Vagina (tissue), 2 donors: ENCODE data around the gene ARL17B. TPM values are rescaled to one million over a fixed set of nuclear protein-coding genes. Genes with fewer than 3 reads are reported as not detected.
"Not testable (repeated sequence)": the region's sequence is repeated elsewhere in the genome, so short reads cannot be mapped to it uniquely, and the experiment has no call there.

Source experiments
- DNase-seq, 2 donors: peaks; one replicate each; pipeline ENCODE4 v3.0.0-alpha.2; 2017; ENCODE audit errors: extremely low spot score in 2 of 2
- H3K27ac ChIP-seq: fragments of 200-600 bp; sonication (generic); one replicate; pipeline ENCODE4 v1.5.1; 2019
- H3K27me3 ChIP-seq: fragments of 200-600 bp; sonication (generic); one replicate; pipeline ENCODE4 v1.5.1; 2019
- H3K36me3 ChIP-seq, 2 donors: fragments of 200-600 bp; sonication (generic); one replicate each; pipeline ENCODE4 v1.5.1; 2017 to 2019
- H3K4me1 ChIP-seq: fragments of 200-600 bp; sonication (generic); one replicate; pipeline ENCODE4 v1.5.1; 2019
- H3K4me3 ChIP-seq, 2 donors: fragments of 200-600 bp; sonication (generic); 1 replicate in 1 of 2; 2 replicates in 1 of 2; pipeline ENCODE4 v1.5.1; 2016 to 2019
- H3K9me3 ChIP-seq: fragments of 200-600 bp; sonication (generic); one replicate; pipeline ENCODE4 v1.5.1; 2019
- POLR2A ChIP-seq, 2 donors: fragments of 450-650 bp; IDR thresholded peaks; one replicate each; pipeline ENCODE4 v1.6.1; 2017; ENCODE audit warnings: antibody characterized with exemption in 2 of 2, mild to moderate bottlenecking in 2 of 2, moderate library complexity in 2 of 2
- POLR2AphosphoS5 ChIP-seq, 2 donors: sonication (generic); formaldehyde crosslinking; IDR thresholded peaks; one replicate each; pipeline ENCODE4 v1.9.0; 2017; ENCODE audit warnings: antibody characterized with exemption in 2 of 2, mild to moderate bottlenecking in 2 of 2, low read depth in 1 of 2; ENCODE audit not compliant: insufficient read depth in 1 of 2
- intact Hi-C: fragments of 100-400 bp; cut with DNase I; formaldehyde crosslinking; loops from one replicate; pipeline ENCODE4 v1.15.1; 2023
- total RNA-seq: library from RNA; depleted of rRNA; stranded (reverse); fragments of >200 nt; gene quantifications from one replicate; pipeline ENCODE4 v1.2.3, GENCODE V29; 2016
- TF ChIP-seq, protein P1 (sequence below), 3 experiments: fragments of 450-650 bp in 2 of 3; fragments of 200-600 bp in 1 of 3; sonication (generic) in 1 of 3; IDR thresholded peaks; one replicate each; pipeline ENCODE4 v1.5.1; 2017 to 2019; ENCODE audit warnings: antibody characterized with exemption in 3 of 3, mild to moderate bottlenecking in 2 of 3, moderate library complexity in 2 of 3

ARL17B gene
- total RNA-seq, 1 donor from 2014 or later = 14.0 TPM

GRCh38 chr17:46273541-46274236 lies 87.9 kb downstream of the ARL17B start:
- Histone ChIP-seq H3K27ac (no peak overlapping the region), H3K27me3 (no peaks in the 10 kb centered on the region), H3K4me1 (no peaks in the 10 kb centered on the region), H3K4me3 (no peak overlapping the region), H3K36me3 (no peaks in the 10 kb centered on the region), H3K9me3 (no peaks in the 10 kb centered on the region)
- no peak for DNase-seq
- intact Hi-C loops = no loop called here
- TF ChIP-seq POLR2AphosphoS5 (IDR thresholded peaks at IDR 0.05; ENCODE audit: insufficient read depth in 1 of 2, low read depth in 1 of 2) = no peak
- no peak for TF ChIP-seq POLR2A (IDR thresholded peaks at IDR 0.05)
- TF ChIP-seq, protein P1, sequence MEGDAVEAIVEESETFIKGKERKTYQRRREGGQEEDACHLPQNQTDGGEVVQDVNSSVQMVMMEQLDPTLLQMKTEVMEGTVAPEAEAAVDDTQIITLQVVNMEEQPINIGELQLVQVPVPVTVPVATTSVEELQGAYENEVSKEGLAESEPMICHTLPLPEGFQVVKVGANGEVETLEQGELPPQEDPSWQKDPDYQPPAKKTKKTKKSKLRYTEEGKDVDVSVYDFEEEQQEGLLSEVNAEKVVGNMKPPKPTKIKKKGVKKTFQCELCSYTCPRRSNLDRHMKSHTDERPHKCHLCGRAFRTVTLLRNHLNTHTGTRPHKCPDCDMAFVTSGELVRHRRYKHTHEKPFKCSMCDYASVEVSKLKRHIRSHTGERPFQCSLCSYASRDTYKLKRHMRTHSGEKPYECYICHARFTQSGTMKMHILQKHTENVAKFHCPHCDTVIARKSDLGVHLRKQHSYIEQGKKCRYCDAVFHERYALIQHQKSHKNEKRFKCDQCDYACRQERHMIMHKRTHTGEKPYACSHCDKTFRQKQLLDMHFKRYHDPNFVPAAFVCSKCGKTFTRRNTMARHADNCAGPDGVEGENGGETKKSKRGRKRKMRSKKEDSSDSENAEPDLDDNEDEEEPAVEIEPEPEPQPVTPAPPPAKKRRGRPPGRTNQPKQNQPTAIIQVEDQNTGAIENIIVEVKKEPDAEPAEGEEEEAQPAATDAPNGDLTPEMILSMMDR (IDR thresholded peaks at IDR 0.05) = no peak

DNA sequence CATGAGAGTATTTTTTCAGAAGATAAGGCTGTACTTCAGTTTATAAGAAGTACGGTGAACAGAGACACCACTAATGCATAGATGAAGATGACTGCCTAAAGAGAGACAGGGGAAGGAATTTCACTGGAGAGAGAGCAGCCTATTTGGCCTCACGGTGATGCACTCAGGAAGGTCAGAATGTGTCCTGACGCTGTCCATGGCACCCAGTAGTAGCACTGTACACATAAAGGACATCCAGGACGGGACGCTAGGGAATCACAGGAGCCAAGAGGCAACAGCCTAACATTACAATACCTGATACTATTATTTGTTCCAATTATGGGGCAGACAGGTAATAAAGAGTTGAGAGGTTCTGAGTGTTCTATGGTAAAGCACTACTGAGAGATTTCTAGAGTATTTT lies 91.5 kb downstream of the ARL17B start:
- DNase-seq = no peak
- intact Hi-C loops = no loop called here
- no peaks in the 10 kb centered on the region for H3K9me3 ChIP-seq
- H3K36me3 ChIP-seq = no peaks in the 10 kb centered on the region
- H3K27me3 ChIP-seq = no peaks in the 10 kb centered on the region
- no peak overlapping the region for H3K27ac ChIP-seq
- H3K4me3 ChIP-seq = no peak overlapping the region
- TF ChIP-seq, protein P1 (IDR thresholded peaks at IDR 0.05) = no peak
- no peak for TF ChIP-seq POLR2A (IDR thresholded peaks at IDR 0.05)
- TF ChIP-seq POLR2AphosphoS5 (IDR thresholded peaks at IDR 0.05; ENCODE audit: insufficient read depth in 1 of 2, low read depth in 1 of 2) = no peak
- peaks cover 7% of the 10 kb centered on the region for H3K4me1 ChIP-seq

- peaks cover 7% of the 10 kb centered on the region for H3K4me1 ChIP-seq
- H3K9me3 ChIP-seq = no peaks in the 10 kb centered on the region
- DNase-seq = no peak
- no peaks in the 10 kb centered on the region for H3K27me3 ChIP-seq
- H3K27ac ChIP-seq = peak overlapping the region; percentile 93
- peak overlapping the region; percentile 63 to 78 for H3K4me3 ChIP-seq
- H3K36me3 ChIP-seq = no peaks in the 10 kb centered on the region
- peak in 1 of 2 donors; percentile 46 for TF ChIP-seq POLR2AphosphoS5 (IDR thresholded peaks at IDR 0.05; ENCODE audit: insufficient read depth in 1 of 2, low read depth in 1 of 2)
- no peak for TF ChIP-seq POLR2A (IDR thresholded peaks at IDR 0.05)
- intact Hi-C loops = no loop called here
Observed at GRCh38 chr17:46266656-46267544, 94.7 kb downstream of the ARL17B start.

- H3K36me3 ChIP-seq, H3K27me3 ChIP-seq, DNase-seq, H3K4me1 ChIP-seq, H3K9me3 ChIP-seq, intact Hi-C loops: not testable (repeated sequence)
- peak overlapping the region; percentile 63 to 78 for H3K4me3 ChIP-seq
- peak overlapping the region; percentile 84 for H3K27ac ChIP-seq
Observed at GRCh38 chr17:46266063-46266655, 95.4 kb downstream of the ARL17B start.

DNA sequence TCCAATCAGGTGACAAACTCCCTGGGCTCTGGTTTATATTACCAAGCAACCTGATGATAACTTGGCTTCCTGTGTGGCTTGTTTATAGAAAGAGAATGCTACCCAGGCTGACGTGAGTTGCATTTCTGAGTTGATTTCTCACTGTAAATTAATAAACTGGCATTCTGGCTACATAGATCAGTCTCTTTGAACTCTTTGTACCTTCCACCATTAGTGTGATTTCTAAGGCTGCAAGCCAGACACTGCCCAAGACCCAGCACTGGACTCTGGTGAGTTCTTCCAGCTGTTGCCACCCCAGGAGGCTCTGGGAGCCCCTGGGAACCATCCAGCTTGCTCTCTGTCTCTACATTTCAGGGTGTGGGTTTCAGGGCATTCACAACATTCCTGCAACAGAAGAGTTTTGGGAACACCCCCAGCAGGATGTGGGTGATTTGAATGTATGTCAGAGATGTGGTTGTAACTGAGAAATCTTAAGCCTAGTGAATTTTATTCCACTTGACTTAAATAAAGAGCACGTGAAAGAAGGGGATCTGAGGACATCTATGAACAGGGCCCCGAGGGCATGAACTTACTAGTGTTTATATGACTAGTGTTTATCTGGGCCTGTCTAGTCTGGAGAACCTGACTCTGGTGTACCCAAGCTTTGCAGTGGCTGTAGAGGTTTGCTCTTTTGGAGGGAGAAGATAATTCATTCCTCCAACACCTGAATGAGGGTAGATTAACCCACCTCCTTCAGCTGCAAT lies 96.9 kb downstream of the ARL17B start:
- no peak overlapping the region for H3K27ac ChIP-seq
- intact Hi-C loops = no loop called here

More for the DNA sequence above, 96.9 kb downstream of the ARL17B start:
- Histone ChIP-seq H3K27me3 (no peaks in the 10 kb centered on the region), H3K9me3 (no peaks in the 10 kb centered on the region), H3K4me1 (peaks cover 7% of the 10 kb centered on the region), H3K4me3 (no peak overlapping the region), H3K36me3 (no peaks in the 10 kb centered on the region)
- no peak for DNase-seq
- TF ChIP-seq, protein P1 (IDR thresholded peaks at IDR 0.05) = no peak
- TF ChIP-seq POLR2AphosphoS5 (IDR thresholded peaks at IDR 0.05; ENCODE audit: insufficient read depth in 1 of 2, low read depth in 1 of 2) (no peak), POLR2A (IDR thresholded peaks at IDR 0.05) (no peak)
